Right lobe of liver (tissue), 6 donors: ENCODE results near the gene CCDC120. TPM values are rescaled to one million over a fixed set of nuclear protein-coding genes. Genes with fewer than 3 reads are reported as not detected.

Source experiments
- ATAC-seq, 4 donors: fragments of 200-7000 bp; cut with Tn5 transposase; one replicate each; pipeline ENCODE4 v1.9.1; 2020; ENCODE audit warnings: mild to moderate bottlenecking in 4 of 4, moderate library complexity in 4 of 4
- DNase-seq, 3 donors: peaks; one replicate each; pipeline ENCODE4 v3.0.0-alpha.2; 2020
- H3K27ac ChIP-seq, 3 donors: fragments of 200-600 bp; one replicate each; pipeline ENCODE4 v1.8.0; 2022
- H3K27me3 ChIP-seq, 2 donors: fragments of 200-600 bp; one replicate each; pipeline ENCODE4 v1.8.0; 2022
- H3K36me3 ChIP-seq, 4 donors: fragments of 200-600 bp; sonication (generic) in 1 of 4; one replicate each; pipeline versions ENCODE4 v1.5.1 to v1.8.0; 2017 to 2022; ENCODE audit warnings: control low read depth in 1 of 4
- H3K4me1 ChIP-seq, 4 donors: fragments of 200-600 bp; sonication (generic) in 1 of 4; one replicate each; pipeline versions ENCODE4 v1.5.1 to v1.8.0; 2017 to 2022; ENCODE audit warnings: control low read depth in 1 of 4
- H3K4me3 ChIP-seq, 3 donors: fragments of 200-600 bp; one replicate each; pipeline ENCODE4 v1.8.0; 2022
- H3K9me3 ChIP-seq, 4 donors: fragments of 200-600 bp; sonication (generic) in 1 of 4; one replicate each; pipeline versions ENCODE4 v1.5.1 to v1.8.0; 2017 to 2022; ENCODE audit warnings: control low read depth in 1 of 4
- CTCF ChIP-seq, 4 donors: fragments of 200-600 bp in 3 of 4; fragments of 450-650 bp in 1 of 4; IDR thresholded peaks; one replicate each; pipeline versions ENCODE4 v1.5.1 to v1.8.0; 2016 to 2022; ENCODE audit warnings: antibody characterized with exemption in 4 of 4, mild to moderate bottlenecking in 2 of 4
- POLR2A ChIP-seq: fragments of 450-650 bp; IDR thresholded peaks from one replicate; pipeline ENCODE4 v1.6.1; 2017; ENCODE audit warnings: antibody characterized with exemption, mild to moderate bottlenecking
- WGBS: methylation state at CpG from one replicate; pipeline ENCODE4 v1.1.6; 2018; ENCODE audit warnings: low coverage, low lambda C conversion rate; ENCODE audit not compliant: insufficient coverage; ENCODE audit errors: missing lambda C conversion rate; 5-methylcytosine and 5-hydroxymethylcytosine counted together
- intact Hi-C, 2 donors: fragments of 100-400 bp; cut with DNase I; formaldehyde crosslinking; loops; one replicate each; pipeline versions ENCODE4 v1.11.2 to v1.14.1; 2022
- total RNA-seq, 6 experiments: library from RNA; depleted of rRNA in 2 of 6; stranded (reverse); fragments of >200 nt in 2 of 6; fragmentation: NEBNext Ultra II Directional in 3 of 6; extraction: Animal tissue kit (Norgen Biotek cat#: 25700) in 3 of 6; gene quantifications; one replicate each; pipeline versions ENCODE4 v1.1.0 to v1.2.4, GENCODE V29; 2016 to 2023
- donor health status: DM: no; HTN: yes; CAD: no.
- donor health status: DM: no; HTN: no; CAD: no.
- donor health status: DM: no; HTN: no; CAD: no.
- donor health status: DM: no; HTN: yes; CAD: no.
- donor health status: DM: no; HTN: yes; CAD: no.

Gene CCDC120
- total RNA-seq, 6 experiments from 2014 or later, result 3.3 to 12.1 (median 4.5) TPM

- intact Hi-C loops, result no loop called here
- DNase-seq (peak; percentile 92 to 95 (median 94)), ATAC-seq (peak; percentile 92 to 96 (median 94))
- WGBS, result 31% methylated on average over 29 of the region's 61 CpGs
- Histone ChIP-seq H3K9me3 (no peaks in the 10 kb centered on the region), H3K4me3 (peak within 1 kb of the TSS; percentile 32 to 51 (median 44)), H3K4me1 (no peaks in the 10 kb centered on the region), H3K27ac (peak within 1 kb of the TSS in 1 of 3 donors; percentile 24), H3K36me3 (no peaks in the 10 kb centered on the region), H3K27me3 (no peaks in the 10 kb centered on the region)
- TF ChIP-seq POLR2A (peak; percentile 55), CTCF (IDR thresholded peaks at IDR 0.05) (no peak)
Observed at GRCh38 chrX:49073601-49074575, 15.1 kb downstream of the CCDC120 start, which contains the start of gene PRAF2. Gene PRAF2 (minus strand): TSS chrX:49074002. CDS start chrX:49073987, 15 bp downstream.

- intact Hi-C loops, result no loop called here
- H3K27me3 ChIP-seq, result no peaks in the 10 kb centered on the region
Observed at GRCh38 chrX:49075347-49075746, 16.5 kb downstream of the CCDC120 start.

GRCh38 chrX:49077941-49078340, 19.1 kb downstream of the CCDC120 start:
- no peaks in the 10 kb centered on the region for H3K9me3 ChIP-seq
- H3K27me3 ChIP-seq, result no peaks in the 10 kb centered on the region
- no peak for ATAC-seq
- no peaks in the 10 kb centered on the region for H3K4me1 ChIP-seq
- TF ChIP-seq POLR2A (no peak), CTCF (IDR thresholded peaks at IDR 0.05) (no peak)
- H3K27ac ChIP-seq, result no peak overlapping the region
- intact Hi-C loops, result no loop called here
- no peak overlapping the region for H3K4me3 ChIP-seq
- WGBS, result 68% methylated on average over 3 of the region's 5 CpGs
- no peak for DNase-seq
- no peaks in the 10 kb centered on the region for H3K36me3 ChIP-seq

More at GRCh38 chrX:49075347-49075746, 16.5 kb downstream of the CCDC120 start:
- ATAC-seq (no peak), DNase-seq (no peak)
- Histone ChIP-seq H3K36me3 (no peaks in the 10 kb centered on the region), H3K27ac (no peak overlapping the region), H3K4me1 (no peaks in the 10 kb centered on the region), H3K4me3 (no peak overlapping the region), H3K9me3 (no peaks in the 10 kb centered on the region)
- no peak for TF ChIP-seq POLR2A
- no peak for TF ChIP-seq CTCF (IDR thresholded peaks at IDR 0.05)
- 85% methylated on average over 12 of the region's 13 CpGs for WGBS

- H3K36me3 ChIP-seq, result no peaks in the 10 kb centered on the region
- H3K4me3 ChIP-seq, result peak within 1 kb of the TSS; percentile 50 to 64 (median 61)
- DNase-seq (peak; percentile 75 to 80 (median 80)), ATAC-seq (peak; percentile 86 to 93 (median 92))
- peak within 1 kb of the TSS; percentile 83 to 92 (median 86) for H3K27ac ChIP-seq
- H3K27me3 ChIP-seq, result no peaks in the 10 kb centered on the region
- WGBS, result 34% methylated on average over 20 of the region's 55 CpGs
- TF ChIP-seq CTCF (IDR thresholded peaks at IDR 0.05) (no peak), POLR2A (peak; percentile 70)
- intact Hi-C loops, result no loop called here
- no peaks in the 10 kb centered on the region for H3K4me1 ChIP-seq
- no peaks in the 10 kb centered on the region for H3K9me3 ChIP-seq
Observed at GRCh38 chrX:49079489-49080428, 21.0 kb downstream of the CCDC120 start, which contains the start of gene WDR45. Gene WDR45 (minus strand): TSS chrX:49079887. CDS start chrX:49078095, 1,792 bp downstream.
